Common myeloid progenitor, CD34-positive (primary cell): ENCODE data around the gene OPCML.

ENCODE experiments used
- CTCF ChIA-PET: fragments of 350-600 bp; sonication (Branson Sonifier 250); formaldehyde crosslinking; loops from one replicate; lab custom pipeline; 2021; ENCODE audit warnings: antibody characterized with exemption; lab: Charles Lee
- POLR2A ChIA-PET: fragments of 350-600 bp; sonication (Branson Sonifier 250); formaldehyde crosslinking; loops from one replicate; lab custom pipeline; 2021; ENCODE audit warnings: antibody characterized with exemption; lab: Charles Lee
- DNase-seq, 3 donors: peaks; one replicate each; pipeline versions ENCODE4 v3.0.0 to v3.0.0-alpha.2; 2013
- H3K27ac ChIP-seq, 2 experiments: 1 replicate in 1 of 2; 2 replicates in 1 of 2; pipeline ENCODE4 v1.7.0; 2013; ENCODE audit warnings: inconsistent platforms in 2 of 2, low read length in 2 of 2, mild to moderate bottlenecking in 2 of 2, low read depth in 1 of 2, moderate library complexity in 1 of 2; ENCODE audit not compliant: severe bottlenecking in 2 of 2, insufficient read depth in 1 of 2, poor library complexity in 1 of 2
- H3K27me3 ChIP-seq, 5 experiments: replicated peaks in 2 of 5; 1 replicate in 3 of 5; 2 replicates in 2 of 5; pipeline versions ENCODE4 v1.6.1 to v1.7.0; 2013; ENCODE audit warnings: low read length in 4 of 5, mild to moderate bottlenecking in 2 of 5, moderate library complexity in 2 of 5, inconsistent platforms in 1 of 5; ENCODE audit not compliant: insufficient read depth in 5 of 5, control insufficient read depth in 4 of 5
- H3K36me3 ChIP-seq, 4 experiments: 1 replicate in 2 of 4; 2 replicates in 2 of 4; pipeline versions ENCODE4 v1.6.1 to v1.7.0; 2013; ENCODE audit warnings: low read length in 3 of 4, control low read depth in 1 of 4, mild to moderate bottlenecking in 1 of 4; ENCODE audit not compliant: control insufficient read depth in 4 of 4, insufficient read depth in 4 of 4
- H3K4me1 ChIP-seq, 4 experiments: 1 replicate in 3 of 4; 2 replicates in 1 of 4; pipeline versions ENCODE4 v1.6.1 to v1.7.1; 2013; ENCODE audit warnings: low read length in 3 of 4, mild to moderate bottlenecking in 3 of 4, control low read depth in 1 of 4, inconsistent platforms in 1 of 4, moderate library complexity in 1 of 4; ENCODE audit not compliant: control insufficient read depth in 4 of 4, insufficient read depth in 4 of 4; ENCODE audit errors: control extremely low read depth in 1 of 4
- H3K4me3 ChIP-seq, 7 experiments: 1 replicate in 4 of 7; 2 replicates in 3 of 7; pipeline versions ENCODE4 v1.5.1 to v1.7.0; 2013; ENCODE audit warnings: mild to moderate bottlenecking in 7 of 7, low read length in 6 of 7, moderate library complexity in 6 of 7, inconsistent platforms in 2 of 7, low read depth in 2 of 7, control low read depth in 1 of 7; ENCODE audit not compliant: insufficient read depth in 4 of 7, control insufficient read depth in 1 of 7; ENCODE audit errors: extremely low read depth in 1 of 7
- H3K9me3 ChIP-seq, 5 experiments: 1 replicate in 4 of 5; 2 replicates in 1 of 5; pipeline versions ENCODE4 v1.6.1 to v1.7.1; 2013; ENCODE audit warnings: low read length in 4 of 5, mild to moderate bottlenecking in 2 of 5, inconsistent platforms in 1 of 5, low read depth in 1 of 5, moderate library complexity in 1 of 5; ENCODE audit not compliant: control insufficient read depth in 4 of 5, insufficient read depth in 2 of 5; ENCODE audit errors: control extremely low read depth in 1 of 5
- WGBS: methylation state at CpG from one replicate; pipeline ENCODE4 v1.1.5; 2013; ENCODE audit not compliant: insufficient coverage; 5-methylcytosine and 5-hydroxymethylcytosine counted together

OPCML gene

DNA sequence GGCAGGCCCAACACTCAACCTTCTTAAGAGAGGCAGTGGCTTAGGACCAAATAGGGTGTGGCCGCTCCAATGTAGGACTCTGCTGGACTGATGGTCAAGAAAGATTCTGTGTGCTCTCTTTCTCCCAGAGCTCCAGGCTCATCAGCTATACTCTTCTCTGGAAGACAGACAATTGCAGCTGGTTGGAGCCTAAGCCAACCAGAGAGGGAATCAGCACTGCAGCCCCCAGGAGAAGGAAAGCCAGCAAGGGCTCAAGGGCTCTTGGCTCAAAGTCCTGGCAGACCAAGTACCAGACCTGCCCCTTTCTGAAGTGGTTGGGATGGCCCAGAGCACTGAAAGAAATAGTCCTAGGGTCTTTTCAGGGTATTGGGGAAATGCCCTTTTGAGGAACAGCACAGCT, 1084.5 kb downstream of the OPCML start:
- H3K9me3 ChIP-seq, result no peaks in the 10 kb centered on the region
- H3K4me3 ChIP-seq, result no peak overlapping the region
- POLR2A ChIA-PET, result no interaction called here
- CTCF ChIA-PET, result no interaction called here
- no CpG with 5 or more reads among the region's 1 CpG for WGBS
- no peak overlapping the region for H3K27ac ChIP-seq
- no peak for DNase-seq
- no peaks in the 10 kb centered on the region for H3K4me1 ChIP-seq
- H3K27me3 ChIP-seq, result no peaks in the 10 kb centered on the region
- H3K36me3 ChIP-seq, result no peaks in the 10 kb centered on the region

DNA sequence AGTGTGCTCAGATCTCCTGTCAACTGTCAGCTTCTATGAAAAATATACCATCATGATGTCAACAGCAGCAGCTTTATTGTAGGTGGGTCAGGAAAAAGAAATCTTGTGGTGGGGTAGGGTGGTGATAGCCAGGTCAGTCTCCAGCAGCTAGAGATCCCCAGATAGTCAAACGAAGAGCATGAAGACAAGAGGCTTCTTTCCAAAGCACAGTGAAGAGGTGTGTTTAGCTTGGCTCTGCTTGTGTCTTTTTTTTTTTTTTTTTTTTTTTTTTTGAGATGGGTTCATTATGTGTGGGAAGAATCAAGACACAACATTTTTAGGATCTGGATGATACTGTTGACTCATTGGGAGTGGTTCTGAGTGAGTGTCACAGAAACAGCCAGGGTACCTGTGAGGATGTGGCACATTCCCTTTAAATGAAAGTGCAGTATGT, 1086.4 kb downstream of the OPCML start:
- no peaks in the 10 kb centered on the region for H3K27me3 ChIP-seq
- DNase-seq, result no peak
- POLR2A ChIA-PET, result no interaction called here
- H3K36me3 ChIP-seq, result no peaks in the 10 kb centered on the region
- CTCF ChIA-PET, result no interaction called here
- no peak overlapping the region for H3K4me3 ChIP-seq
- no CpG with 5 or more reads among the region's 1 CpG for WGBS
- no peaks in the 10 kb centered on the region for H3K9me3 ChIP-seq
- no peaks in the 10 kb centered on the region for H3K4me1 ChIP-seq
- H3K27ac ChIP-seq, result no peak overlapping the region

DNA sequence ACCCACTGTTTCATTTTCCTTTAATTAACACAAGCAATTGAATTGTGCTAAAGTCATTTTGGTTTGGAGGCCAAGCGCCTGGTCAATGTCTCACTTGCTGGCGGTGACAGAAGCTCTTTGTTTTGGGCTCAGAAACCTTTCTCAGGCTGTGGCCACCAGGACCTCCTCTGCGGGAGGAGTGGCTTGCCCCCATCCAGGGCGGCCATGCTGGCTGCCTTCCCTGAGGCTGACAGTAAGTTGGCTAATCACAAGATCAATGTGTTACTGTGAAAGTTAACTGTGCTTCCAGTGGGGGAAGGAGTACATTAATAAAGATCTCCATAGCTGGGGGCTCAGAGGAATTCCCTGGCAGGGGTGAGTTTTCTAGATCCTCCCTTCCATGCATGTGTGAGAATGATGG, 1087.4 kb downstream of the OPCML start:
- CTCF ChIA-PET, result no interaction called here
- no peak for DNase-seq
- 100% methylated on average over 2 of the region's 4 CpGs for WGBS

DNA sequence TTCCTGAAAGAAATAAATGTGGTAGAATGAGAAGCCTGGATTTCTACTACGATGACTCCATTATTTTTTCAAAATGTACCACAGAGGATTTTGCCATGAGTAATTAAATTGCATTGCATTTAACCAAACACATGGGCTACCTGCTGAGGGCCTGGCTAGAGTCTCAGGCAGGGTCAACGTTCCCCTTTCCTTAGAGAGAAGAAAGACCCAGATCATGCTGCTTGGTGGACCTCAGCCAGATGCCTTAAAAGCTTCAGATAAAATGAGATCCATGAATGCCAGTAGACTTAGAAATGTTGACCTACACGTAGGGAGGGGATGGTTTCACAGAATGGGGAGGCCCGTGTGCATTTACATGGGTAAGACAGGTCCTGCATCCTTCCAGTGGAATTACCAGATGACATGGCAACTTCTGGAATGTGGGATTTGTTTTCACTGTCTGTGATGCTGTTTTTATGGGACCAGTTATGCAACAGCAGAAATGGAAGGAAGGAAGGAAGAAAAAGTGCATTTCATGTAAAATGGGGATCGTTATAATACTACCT, 1092.5 kb downstream of the OPCML start:
- WGBS, result 82% methylated on average over 3 of the region's 5 CpGs
- ChIA-PET CTCF (no interaction called here), POLR2A (no interaction called here)
- H3K9me3 ChIP-seq, result no peaks in the 10 kb centered on the region
- H3K4me3 ChIP-seq, result no peak overlapping the region
- DNase-seq, result no peak
- no peaks in the 10 kb centered on the region for H3K36me3 ChIP-seq
- H3K4me1 ChIP-seq, result no peaks in the 10 kb centered on the region
- no peak overlapping the region for H3K27ac ChIP-seq
- no peaks in the 10 kb centered on the region for H3K27me3 ChIP-seq

More for the DNA sequence above, 1087.4 kb downstream of the OPCML start:
- no peak overlapping the region for H3K27ac ChIP-seq
- POLR2A ChIA-PET, result no interaction called here
- H3K9me3 ChIP-seq, result no peaks in the 10 kb centered on the region
- no peaks in the 10 kb centered on the region for H3K36me3 ChIP-seq
- H3K27me3 ChIP-seq, result no peaks in the 10 kb centered on the region
- H3K4me3 ChIP-seq, result no peak overlapping the region
- no peaks in the 10 kb centered on the region for H3K4me1 ChIP-seq

DNA sequence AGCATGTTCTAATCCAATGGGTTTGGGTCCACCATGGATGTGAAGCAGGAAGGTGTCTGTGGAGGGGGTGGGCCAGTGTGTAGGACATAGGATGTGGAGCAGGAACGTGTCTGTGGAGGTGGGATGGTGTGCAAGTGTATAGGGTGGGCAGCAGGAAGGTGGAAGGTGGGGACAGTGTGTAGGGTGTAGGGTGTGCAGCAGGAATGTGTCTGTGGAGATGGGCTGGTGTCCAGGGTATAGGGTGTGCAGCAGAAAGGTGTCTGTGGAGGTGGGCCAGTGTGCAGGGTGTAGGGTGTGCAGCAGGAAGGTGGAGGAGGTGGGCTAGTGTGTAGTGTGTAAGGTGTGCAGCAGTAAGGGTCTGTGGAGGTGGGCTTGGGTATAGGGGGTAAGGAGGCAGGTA, 1093.9 kb downstream of the OPCML start:
- H3K36me3 ChIP-seq, result no peaks in the 10 kb centered on the region
- POLR2A ChIA-PET, result no interaction called here
- no peak for DNase-seq
- no peaks in the 10 kb centered on the region for H3K4me1 ChIP-seq
- no peaks in the 10 kb centered on the region for H3K27me3 ChIP-seq
- H3K4me3 ChIP-seq, result no peak overlapping the region
- WGBS, result no CpG with 5 or more reads among the region's 1 CpG
- H3K27ac ChIP-seq, result no peak overlapping the region
- H3K9me3 ChIP-seq, result no peaks in the 10 kb centered on the region
- CTCF ChIA-PET, result no interaction called here

- POLR2A ChIA-PET, result no interaction called here
- DNase-seq, result no peak
- Histone ChIP-seq H3K9me3 (no peaks in the 10 kb centered on the region), H3K4me3 (no peak overlapping the region), H3K36me3 (no peaks in the 10 kb centered on the region), H3K27me3 (peaks cover 0 to 5% (median 0%) of the 10 kb centered on the region in 5 experiments), H3K4me1 (no peaks in the 10 kb centered on the region), H3K27ac (no peak overlapping the region)
- CTCF ChIA-PET, result no interaction called here
- WGBS, result 21% methylated on average over 6 of the region's 14 CpGs
Observed at GRCh38 chr11:132430429-132431062, 1101.8 kb downstream of the OPCML start.

DNA sequence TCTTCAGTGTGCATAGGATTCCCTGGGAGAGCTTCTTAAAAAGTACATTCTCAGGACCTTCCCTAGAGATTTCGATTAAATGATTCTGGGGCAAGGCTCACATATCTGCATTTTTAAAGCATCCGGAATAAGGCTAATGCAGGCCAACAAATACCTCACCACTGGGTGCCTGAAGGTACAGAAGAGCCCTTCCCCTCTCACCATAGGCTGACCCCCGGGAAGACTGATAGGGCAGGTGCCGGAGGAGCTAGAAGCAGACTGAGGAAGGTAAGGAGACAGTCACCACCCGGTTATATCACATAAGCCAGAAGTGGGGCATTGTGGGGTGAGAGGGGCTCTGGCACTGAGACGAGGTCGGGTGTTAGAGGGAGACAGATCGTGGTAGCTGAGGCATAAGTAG, 1102.6 kb downstream of the OPCML start:
- CTCF ChIA-PET, result no interaction called here

More for the DNA sequence above, 1102.6 kb downstream of the OPCML start:
- Histone ChIP-seq H3K27me3 (peaks cover 0 to 5% (median 0%) of the 10 kb centered on the region in 5 experiments), H3K4me3 (no peak overlapping the region), H3K9me3 (no peaks in the 10 kb centered on the region), H3K4me1 (no peaks in the 10 kb centered on the region), H3K36me3 (no peaks in the 10 kb centered on the region), H3K27ac (no peak overlapping the region)
- DNase-seq, result no peak
- 98% methylated on average over 8 of the region's 8 CpGs for WGBS
- POLR2A ChIA-PET, result no interaction called here
